SK-N-SH (cell line): ENCODE data around the gene FOXF1. TPM values are rescaled to one million over a fixed set of nuclear protein-coding genes. Genes with fewer than 3 reads are reported as not detected.

ENCODE experiments used
- CTCF ChIA-PET: fragments of 300-600, 350-600 bp; formaldehyde crosslinking; extraction: SDS; loops from one replicate; lab custom pipeline; 2021; lab: Yijun Ruan, JAX
- POLR2A ChIA-PET: fragments of 350-600 bp; sonication (Branson Sonifier 250); formaldehyde crosslinking; extraction: SDS; loops from one replicate; lab custom pipeline; 2020; ENCODE audit warnings: antibody characterized with exemption, inconsistent platforms; lab: Yijun Ruan, JAX
- DNase-seq: peaks from one replicate; pipeline ENCODE4 v3.0.0; 2012
- H2AFZ ChIP-seq: fragments of 200-600 bp; sonication (generic); 2 replicates; pipeline ENCODE4 v1.8.1; 2016; ENCODE audit warnings: antibody characterized with exemption, mild to moderate bottlenecking, low read depth
- H3F3A ChIP-seq: fragments of 200-600 bp; sonication (generic); replicated peaks from 2 replicates; pipeline ENCODE3; 2016; ENCODE audit warnings: antibody characterized with exemption, mild to moderate bottlenecking; ENCODE audit not compliant: insufficient read depth
- H3K27ac ChIP-seq, 2 experiments: fragments of 200-500 bp in 1 of 2; fragments of 200-600 bp in 1 of 2; sonication (Bioruptor generic) in 1 of 2; sonication (generic), shearing (Covaris generic) in 1 of 2; 2 replicates each; pipeline versions ENCODE4 v1.5.1 to v1.6.1; 2014 to 2016; ENCODE audit warnings: low read depth in 2 of 2, inconsistent platforms in 1 of 2, low read length in 1 of 2, mild to moderate bottlenecking in 1 of 2, mixed read lengths in 1 of 2
- H3K27me3 ChIP-seq: fragments of 200-600 bp; sonication (generic), shearing (Covaris generic); 2 replicates; pipeline ENCODE4 v1.6.1; 2016; ENCODE audit warnings: mixed run types; ENCODE audit not compliant: insufficient read depth
- H3K36me3 ChIP-seq, 2 experiments: fragments of 200-500 bp in 1 of 2; fragments of 200-600 bp in 1 of 2; sonication (Bioruptor generic) in 1 of 2; sonication (generic) in 1 of 2; replicated peaks in 1 of 2; 2 replicates each; pipeline versions ENCODE3 to v1.5.1; 2014 to 2016; ENCODE audit warnings: low read length in 1 of 2, mild to moderate bottlenecking in 1 of 2; ENCODE audit not compliant: insufficient read depth in 2 of 2, control insufficient read depth in 1 of 2
- H3K4me1 ChIP-seq, 2 experiments: fragments of 200-500 bp in 1 of 2; fragments of 200-600 bp in 1 of 2; sonication (Bioruptor generic) in 1 of 2; sonication (generic), shearing (Covaris generic) in 1 of 2; 2 replicates each; pipeline versions ENCODE4 v1.5.1 to v1.6.1; 2014 to 2016; ENCODE audit warnings: low read depth in 1 of 2, low read length in 1 of 2, mixed run types in 1 of 2; ENCODE audit not compliant: insufficient read depth in 2 of 2, control insufficient read depth in 1 of 2
- H3K4me2 ChIP-seq: fragments of 200-600 bp; sonication (generic), shearing (Covaris generic); 2 replicates; pipeline ENCODE4 v1.6.1; 2017; ENCODE audit warnings: mixed run types
- H3K4me3 ChIP-seq, 2 experiments: fragments of 200-500 bp in 1 of 2; fragments of 200-600 bp in 1 of 2; sonication (Bioruptor generic) in 1 of 2; sonication (generic), shearing (Covaris generic) in 1 of 2; 2 replicates each; pipeline versions ENCODE4 v1.5.1 to v1.8.1; 2014 to 2016; ENCODE audit warnings: low read depth in 2 of 2, inconsistent platforms in 1 of 2, low read length in 1 of 2, mild to moderate bottlenecking in 1 of 2, mixed read lengths in 1 of 2, moderate library complexity in 1 of 2
- H3K79me2 ChIP-seq: fragments of 200-600 bp; sonication (generic); 2 replicates; pipeline ENCODE4 v1.8.1; 2017; ENCODE audit warnings: mild to moderate bottlenecking; ENCODE audit not compliant: insufficient read depth
- H3K9ac ChIP-seq: fragments of 200-600 bp; sonication (generic); 2 replicates; pipeline ENCODE4 v1.6.1; 2017; ENCODE audit warnings: mixed run types
- H3K9me2 ChIP-seq: fragments of 200-600 bp; sonication (generic); 2 replicates; pipeline ENCODE4 v1.6.1; 2017; ENCODE audit warnings: mixed run types
- H3K9me3 ChIP-seq: fragments of 200-600 bp; sonication (generic); 2 replicates; pipeline ENCODE4 v1.6.1; 2017; ENCODE audit warnings: mixed run types, mild to moderate bottlenecking, moderate library complexity
- H4K20me1 ChIP-seq: fragments of 200-600 bp; sonication (generic); 2 replicates; pipeline ENCODE4 v1.6.1; 2017; ENCODE audit warnings: mild to moderate bottlenecking, mixed run types; ENCODE audit not compliant: insufficient read depth
- CHD2 ChIP-seq: fragments of 150-350 bp; IDR thresholded peaks from 2 replicates; pipeline ENCODE4 v1.6.1; 2018; ENCODE audit warnings: low read length; ENCODE audit not compliant: partially characterized antibody
- MEF2A ChIP-seq: IDR thresholded peaks from 2 replicates; pipeline ENCODE4 v1.4.0; 2012; ENCODE audit warnings: low read depth, borderline replicate concordance
- PBX3 ChIP-seq: IDR thresholded peaks from 2 replicates; pipeline ENCODE4; 2012
- POLR2AphosphoS5 ChIP-seq: IDR thresholded peaks from 2 replicates; pipeline ENCODE4 v1.6.1; 2012; ENCODE audit warnings: low read depth, low read length
- RCOR1 ChIP-seq: fragments of 150-350 bp; IDR thresholded peaks from 2 replicates; pipeline ENCODE4 v1.6.1; 2017; ENCODE audit warnings: antibody characterized with exemption, low read length
- SIN3A ChIP-seq: IDR thresholded peaks from 2 replicates; pipeline ENCODE4 v1.6.1; 2012; ENCODE audit warnings: low read depth, mild to moderate bottlenecking, low read length, moderate library complexity, borderline replicate concordance
- TCF12 ChIP-seq: IDR thresholded peaks from 2 replicates; pipeline ENCODE4 v1.4.0; 2012
- WGBS: methylation state at CpG from one replicate; pipeline ENCODE4 v1.1.6; 2017; ENCODE audit warnings: low lambda C conversion rate; 5-methylcytosine and 5-hydroxymethylcytosine counted together
- polyA plus RNA-seq, 3 experiments: library from polyadenylated mRNA; depleted of rRNA; stranded (reverse); fragments of >200 nt; gene quantifications; 2 replicates each; pipeline ENCODE4 v1.2.3, GENCODE V29; 2012
- TF ChIP-seq, protein P1 (sequence below): IDR thresholded peaks from 2 replicates; pipeline ENCODE4 v1.4.0; 2012; ENCODE audit warnings: low read depth, borderline replicate concordance

Gene FOXF1
- polyA plus RNA-seq, 1 of the 3 experiments (the other 2 are of a cell fraction), result 0.02 TPM

DNA sequence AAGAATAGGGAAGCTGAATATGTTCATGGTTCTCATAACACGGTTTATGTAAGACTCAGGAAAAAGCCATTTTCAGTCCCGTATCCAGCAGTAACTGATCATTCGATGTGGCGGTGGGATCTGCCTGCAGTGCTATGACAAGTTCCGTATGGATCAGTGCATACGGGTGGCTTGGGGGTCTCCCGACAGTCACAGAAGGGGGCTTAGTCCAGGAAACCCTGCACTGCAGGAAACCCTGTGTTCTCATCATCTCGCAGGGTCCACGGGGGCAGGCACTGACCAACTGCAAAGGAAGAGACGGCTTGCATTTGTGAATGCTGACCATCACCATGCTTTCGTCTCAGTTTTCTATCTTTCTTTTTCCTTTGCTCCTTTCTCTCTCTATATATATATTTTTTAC is 37.0 kb downstream of the FOXF1 start:
- POLR2A ChIA-PET, result no interaction called here
- TF ChIP-seq RCOR1 (no peak), MEF2A (no peak), SIN3A (no peak), CHD2 (no peak), TCF12 (no peak), PBX3 (no peak)
- TF ChIP-seq, protein P1, sequence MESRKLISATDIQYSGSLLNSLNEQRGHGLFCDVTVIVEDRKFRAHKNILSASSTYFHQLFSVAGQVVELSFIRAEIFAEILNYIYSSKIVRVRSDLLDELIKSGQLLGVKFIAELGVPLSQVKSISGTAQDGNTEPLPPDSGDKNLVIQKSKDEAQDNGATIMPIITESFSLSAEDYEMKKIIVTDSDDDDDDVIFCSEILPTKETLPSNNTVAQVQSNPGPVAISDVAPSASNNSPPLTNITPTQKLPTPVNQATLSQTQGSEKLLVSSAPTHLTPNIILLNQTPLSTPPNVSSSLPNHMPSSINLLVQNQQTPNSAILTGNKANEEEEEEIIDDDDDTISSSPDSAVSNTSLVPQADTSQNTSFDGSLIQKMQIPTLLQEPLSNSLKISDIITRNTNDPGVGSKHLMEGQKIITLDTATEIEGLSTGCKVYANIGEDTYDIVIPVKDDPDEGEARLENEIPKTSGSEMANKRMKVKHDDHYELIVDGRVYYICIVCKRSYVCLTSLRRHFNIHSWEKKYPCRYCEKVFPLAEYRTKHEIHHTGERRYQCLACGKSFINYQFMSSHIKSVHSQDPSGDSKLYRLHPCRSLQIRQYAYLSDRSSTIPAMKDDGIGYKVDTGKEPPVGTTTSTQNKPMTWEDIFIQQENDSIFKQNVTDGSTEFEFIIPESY, result no peak
- TF ChIP-seq, all 33 proteins: peak for 0
- WGBS, result 93% methylated on average over 8 of the region's 11 CpGs

DNA sequence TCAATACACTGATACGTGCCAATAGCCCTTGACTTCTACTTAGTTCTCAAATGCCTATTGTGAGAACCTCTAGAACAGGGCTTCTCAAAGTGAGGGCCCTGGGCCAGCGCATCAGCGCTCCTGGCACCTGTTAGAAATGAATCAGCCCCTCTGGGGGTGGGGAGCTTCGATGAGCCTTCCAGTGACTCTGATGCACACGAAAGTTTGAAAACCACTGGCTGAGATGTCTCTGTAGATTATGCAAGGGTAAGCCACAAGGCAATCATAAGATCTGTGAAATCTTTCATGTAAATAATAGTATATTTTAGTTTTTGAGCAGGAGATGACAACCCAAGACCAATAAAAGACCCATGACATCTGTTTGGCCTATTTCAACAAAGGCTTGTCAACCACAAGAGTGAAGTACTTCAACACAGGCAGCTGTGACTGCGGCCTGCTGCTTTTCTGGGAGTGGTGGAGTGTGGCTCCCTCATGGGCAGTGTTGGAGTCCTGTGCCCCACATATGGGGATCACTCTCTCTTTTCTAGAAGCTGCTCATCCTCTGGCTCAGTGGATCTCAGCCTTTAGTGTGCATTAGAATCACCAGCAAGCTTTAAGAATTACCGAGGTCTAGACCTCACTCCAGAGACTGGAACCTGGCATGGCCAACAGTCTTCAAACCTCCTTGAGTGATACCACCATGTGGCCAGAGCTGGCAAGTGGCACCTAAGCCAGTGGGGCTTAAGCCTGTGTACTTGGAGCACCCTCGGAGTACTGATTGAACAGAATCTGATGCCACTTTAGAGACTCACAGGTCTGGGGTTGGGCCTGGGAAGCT is 39.0 kb downstream of the FOXF1 start:
- 72% methylated on average over 6 of the region's 8 CpGs for WGBS
- DNase-seq, result no peak
- no peak overlapping the region for H3K4me2 ChIP-seq
- H3K27me3 ChIP-seq, result no peaks in the 10 kb centered on the region
- H3K4me3 ChIP-seq, result no peak overlapping the region
- ChIA-PET CTCF (interaction anchor here (0.6 to 1.5 kb wide), 2 partner anchors 15 to 32 kb away, joined by 3 read pairs; no protein-coding TSS in a partner anchor), POLR2A (no interaction called here)
- H3K36me3 ChIP-seq, result peaks cover 16 to 56% of the 10 kb centered on the region in 2 experiments
- TF ChIP-seq POLR2AphosphoS5 (no peak), PBX3 (no peak)
- TF ChIP-seq, all 33 proteins: peak for 0
- Histone ChIP-seq H3K9me3 (no peaks in the 10 kb centered on the region), H3K79me2 (peaks cover 9% of the 10 kb centered on the region), H3K4me1 (peaks cover 0 to 3% of the 10 kb centered on the region in 2 experiments; a peak in 1 of 4 replicates), H3K9ac (no peak overlapping the region), H2AFZ (no peak overlapping the region), H3K9me2 (no peaks in the 10 kb centered on the region), H3K27ac (no peak overlapping the region), H4K20me1 (no peaks in the 10 kb centered on the region), H3F3A (peaks cover 7% of the 10 kb centered on the region)

More for the DNA sequence above, 37.0 kb downstream of the FOXF1 start:
- no peak for DNase-seq
- Histone ChIP-seq H3F3A (peaks cover 4% of the 10 kb centered on the region), H3K36me3 (peaks cover 11 to 63% of the 10 kb centered on the region in 2 experiments), H3K4me1 (no peaks in the 10 kb centered on the region), H3K9me3 (no peaks in the 10 kb centered on the region), H2AFZ (no peak overlapping the region), H3K27ac (no peak overlapping the region), H3K9ac (no peak overlapping the region), H3K79me2 (no peaks in the 10 kb centered on the region), H3K9me2 (no peaks in the 10 kb centered on the region), H4K20me1 (no peaks in the 10 kb centered on the region), H3K4me3 (no peak overlapping the region), H3K4me2 (no peak overlapping the region), H3K27me3 (no peaks in the 10 kb centered on the region)
- CTCF ChIA-PET, result interaction anchor here (1.7 kb wide), 1 partner anchor 15 kb away, joined by 4 read pairs; no protein-coding TSS in a partner anchor
